Measurements from ENCODE around the gene SIPA1. TPM values are rescaled to one million over a fixed set of nuclear protein-coding genes. Genes with fewer than 3 reads are reported as not detected.

SIPA1 gene
- total RNA-seq, 1 experiment from 2014 or later = 65.4 TPM

GRCh38 chr11:65630215-65630614 lies 7.7 kb upstream of the SIPA1 start:
- TF ChIP-seq, protein P1, sequence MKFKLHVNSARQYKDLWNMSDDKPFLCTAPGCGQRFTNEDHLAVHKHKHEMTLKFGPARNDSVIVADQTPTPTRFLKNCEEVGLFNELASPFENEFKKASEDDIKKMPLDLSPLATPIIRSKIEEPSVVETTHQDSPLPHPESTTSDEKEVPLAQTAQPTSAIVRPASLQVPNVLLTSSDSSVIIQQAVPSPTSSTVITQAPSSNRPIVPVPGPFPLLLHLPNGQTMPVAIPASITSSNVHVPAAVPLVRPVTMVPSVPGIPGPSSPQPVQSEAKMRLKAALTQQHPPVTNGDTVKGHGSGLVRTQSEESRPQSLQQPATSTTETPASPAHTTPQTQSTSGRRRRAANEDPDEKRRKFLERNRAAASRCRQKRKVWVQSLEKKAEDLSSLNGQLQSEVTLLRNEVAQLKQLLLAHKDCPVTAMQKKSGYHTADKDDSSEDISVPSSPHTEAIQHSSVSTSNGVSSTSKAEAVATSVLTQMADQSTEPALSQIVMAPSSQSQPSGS (CRISPR knock-in tag; IDR thresholded peaks at IDR 0.05; ENCODE audit: borderline replicate concordance, low read depth) = no peak
- TF ChIP-seq E2F5 (CRISPR knock-in tag; IDR thresholded peaks at IDR 0.05) = no peak
- no peak for TF ChIP-seq CREB1 (CRISPR knock-in tag; IDR thresholded peaks at IDR 0.05)
- TF ChIP-seq, protein P2, sequence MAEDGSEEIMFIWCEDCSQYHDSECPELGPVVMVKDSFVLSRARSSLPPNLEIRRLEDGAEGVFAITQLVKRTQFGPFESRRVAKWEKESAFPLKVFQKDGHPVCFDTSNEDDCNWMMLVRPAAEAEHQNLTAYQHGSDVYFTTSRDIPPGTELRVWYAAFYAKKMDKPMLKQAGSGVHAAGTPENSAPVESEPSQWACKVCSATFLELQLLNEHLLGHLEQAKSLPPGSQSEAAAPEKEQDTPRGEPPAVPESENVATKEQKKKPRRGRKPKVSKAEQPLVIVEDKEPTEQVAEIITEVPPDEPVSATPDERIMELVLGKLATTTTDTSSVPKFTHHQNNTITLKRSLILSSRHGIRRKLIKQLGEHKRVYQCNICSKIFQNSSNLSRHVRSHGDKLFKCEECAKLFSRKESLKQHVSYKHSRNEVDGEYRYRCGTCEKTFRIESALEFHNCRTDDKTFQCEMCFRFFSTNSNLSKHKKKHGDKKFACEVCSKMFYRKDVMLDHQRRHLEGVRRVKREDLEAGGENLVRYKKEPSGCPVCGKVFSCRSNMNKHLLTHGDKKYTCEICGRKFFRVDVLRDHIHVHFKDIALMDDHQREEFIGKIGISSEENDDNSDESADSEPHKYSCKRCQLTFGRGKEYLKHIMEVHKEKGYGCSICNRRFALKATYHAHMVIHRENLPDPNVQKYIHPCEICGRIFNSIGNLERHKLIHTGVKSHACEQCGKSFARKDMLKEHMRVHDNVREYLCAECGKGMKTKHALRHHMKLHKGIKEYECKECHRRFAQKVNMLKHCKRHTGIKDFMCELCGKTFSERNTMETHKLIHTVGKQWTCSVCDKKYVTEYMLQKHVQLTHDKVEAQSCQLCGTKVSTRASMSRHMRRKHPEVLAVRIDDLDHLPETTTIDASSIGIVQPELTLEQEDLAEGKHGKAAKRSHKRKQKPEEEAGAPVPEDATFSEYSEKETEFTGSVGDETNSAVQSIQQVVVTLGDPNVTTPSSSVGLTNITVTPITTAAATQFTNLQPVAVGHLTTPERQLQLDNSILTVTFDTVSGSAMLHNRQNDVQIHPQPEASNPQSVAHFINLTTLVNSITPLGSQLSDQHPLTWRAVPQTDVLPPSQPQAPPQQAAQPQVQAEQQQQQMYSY (CRISPR knock-in tag; IDR thresholded peaks at IDR 0.05) = no peak
- no peak for TF ChIP-seq NFYB (CRISPR knock-in tag; conservative IDR thresholded peaks at IDR 0.05; ENCODE audit: low read depth)
- TF ChIP-seq FOXP1 (CRISPR knock-in tag; IDR thresholded peaks at IDR 0.05; ENCODE audit: borderline replicate concordance) = no peak
- TF ChIP-seq ZNF219 (CRISPR knock-in tag; IDR thresholded peaks at IDR 0.05; ENCODE audit: borderline replicate concordance) = no peak
- no peak for TF ChIP-seq ZNF396 (CRISPR knock-in tag; IDR thresholded peaks at IDR 0.05; ENCODE audit: borderline replicate concordance)
- TF ChIP-seq, protein P3, sequence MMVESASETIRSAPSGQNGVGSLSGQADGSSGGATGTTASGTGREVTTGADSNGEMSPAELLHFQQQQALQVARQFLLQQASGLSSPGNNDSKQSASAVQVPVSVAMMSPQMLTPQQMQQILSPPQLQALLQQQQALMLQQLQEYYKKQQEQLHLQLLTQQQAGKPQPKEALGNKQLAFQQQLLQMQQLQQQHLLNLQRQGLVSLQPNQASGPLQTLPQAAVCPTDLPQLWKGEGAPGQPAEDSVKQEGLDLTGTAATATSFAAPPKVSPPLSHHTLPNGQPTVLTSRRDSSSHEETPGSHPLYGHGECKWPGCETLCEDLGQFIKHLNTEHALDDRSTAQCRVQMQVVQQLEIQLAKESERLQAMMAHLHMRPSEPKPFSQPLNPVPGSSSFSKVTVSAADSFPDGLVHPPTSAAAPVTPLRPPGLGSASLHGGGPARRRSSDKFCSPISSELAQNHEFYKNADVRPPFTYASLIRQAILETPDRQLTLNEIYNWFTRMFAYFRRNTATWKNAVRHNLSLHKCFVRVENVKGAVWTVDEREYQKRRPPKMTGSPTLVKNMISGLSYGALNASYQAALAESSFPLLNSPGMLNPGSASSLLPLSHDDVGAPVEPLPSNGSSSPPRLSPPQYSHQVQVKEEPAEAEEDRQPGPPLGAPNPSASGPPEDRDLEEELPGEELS (CRISPR knock-in tag; IDR thresholded peaks at IDR 0.05) = no peak
- no peak for TF ChIP-seq MLX (CRISPR knock-in tag; IDR thresholded peaks at IDR 0.05)
- TF ChIP-seq, protein P4, sequence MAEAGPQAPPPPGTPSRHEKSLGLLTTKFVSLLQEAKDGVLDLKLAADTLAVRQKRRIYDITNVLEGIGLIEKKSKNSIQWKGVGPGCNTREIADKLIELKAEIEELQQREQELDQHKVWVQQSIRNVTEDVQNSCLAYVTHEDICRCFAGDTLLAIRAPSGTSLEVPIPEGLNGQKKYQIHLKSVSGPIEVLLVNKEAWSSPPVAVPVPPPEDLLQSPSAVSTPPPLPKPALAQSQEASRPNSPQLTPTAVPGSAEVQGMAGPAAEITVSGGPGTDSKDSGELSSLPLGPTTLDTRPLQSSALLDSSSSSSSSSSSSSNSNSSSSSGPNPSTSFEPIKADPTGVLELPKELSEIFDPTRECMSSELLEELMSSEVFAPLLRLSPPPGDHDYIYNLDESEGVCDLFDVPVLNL (CRISPR knock-in tag; IDR thresholded peaks at IDR 0.05; ENCODE audit: borderline replicate concordance, low read depth) = no peak
- TF ChIP-seq ZNF121 (CRISPR knock-in tag; IDR thresholded peaks at IDR 0.05) = no peak

DNA sequence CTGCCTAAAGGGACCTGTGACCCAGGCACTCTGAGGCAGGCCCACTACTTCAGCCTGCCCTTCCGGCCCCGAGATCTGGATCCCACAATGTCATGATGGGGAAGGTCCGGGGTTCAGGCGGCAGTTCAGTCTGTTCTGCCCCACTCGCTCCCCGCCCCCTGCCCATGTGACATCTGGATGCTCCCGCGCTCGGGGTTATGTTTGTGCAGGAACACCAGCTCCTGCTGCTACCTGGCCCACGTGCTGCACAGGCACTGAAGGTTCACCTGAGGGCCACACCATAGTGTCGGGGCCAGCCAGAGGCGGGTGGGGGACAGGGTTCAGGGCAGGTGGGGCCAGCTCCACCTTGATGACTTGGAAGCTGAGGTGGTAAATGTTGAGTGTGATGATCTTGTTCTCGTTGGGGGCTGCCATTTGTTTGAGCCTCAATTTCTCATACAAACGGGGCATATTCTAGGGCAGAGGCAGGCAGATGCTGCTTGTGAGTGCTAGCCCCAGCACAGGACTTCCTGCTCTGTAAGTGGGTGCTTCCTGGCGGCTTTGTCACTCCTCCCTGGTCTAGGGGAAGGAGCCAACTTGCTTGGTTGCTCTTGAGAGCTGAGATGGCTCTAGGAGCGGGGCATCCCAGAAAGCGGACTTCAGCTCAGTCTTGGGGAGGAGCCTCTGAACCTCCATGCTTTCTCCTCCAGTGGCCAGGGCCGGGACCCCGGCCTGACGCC lies 4.4 kb upstream of the SIPA1 start:
- Mint-ChIP-seq H3K27ac (no peak overlapping the region), H3K27me3 (ENCODE audit: low read depth) (no peaks in the 10 kb centered on the region), H3K4me1 (peaks cover 11% of the 10 kb centered on the region), H3K36me3 (peaks cover 18% of the 10 kb centered on the region), H3K4me3 (no peak overlapping the region), H3K9me3 (no peaks in the 10 kb centered on the region)
- CTCF ChIA-PET = interaction anchor here (1.4 kb wide), 1 partner anchor 8 kb away, joined by 3 read pairs; no protein-coding TSS in a partner anchor
- ATAC-seq (no peak), DNase-seq (ENCODE audit: low spot score) (no peak)
- POLR2A ChIA-PET = interaction anchor here (0.9 kb wide), 1 partner anchor 226 kb away, joined by 3 read pairs; the partner anchor contains the start of gene MUS81
- TF ChIP-seq NFATC4 (CRISPR knock-in tag; IDR thresholded peaks at IDR 0.05) = no peak
- no peak for TF ChIP-seq ELF4 (CRISPR knock-in tag; IDR thresholded peaks at IDR 0.05; ENCODE audit: low read depth)
- no peak for TF ChIP-seq ZNF263 (CRISPR knock-in tag; IDR thresholded peaks at IDR 0.05; ENCODE audit: low read depth)
- TF ChIP-seq HMGA2 (CRISPR knock-in tag; IDR thresholded peaks at IDR 0.05) = no peak
- no peak for TF ChIP-seq ZNF232 (CRISPR knock-in tag; IDR thresholded peaks at IDR 0.05)
- no peak for TF ChIP-seq ESRRA (CRISPR knock-in tag; IDR thresholded peaks at IDR 0.05; ENCODE audit: borderline replicate concordance)
- no peak for TF ChIP-seq ERG (CRISPR knock-in tag; IDR thresholded peaks at IDR 0.05)
- TF ChIP-seq SP1 (CRISPR knock-in tag; conservative IDR thresholded peaks at IDR 0.05) = no peak

More at GRCh38 chr11:65630215-65630614, 7.7 kb upstream of the SIPA1 start:
- Mint-ChIP-seq H3K4me1 (no peaks in the 10 kb centered on the region), H3K9me3 (no peaks in the 10 kb centered on the region), H3K27ac (no peak overlapping the region), H3K4me3 (no peak overlapping the region), H3K36me3 (peaks cover 23% of the 10 kb centered on the region), H3K27me3 (ENCODE audit: low read depth) (no peaks in the 10 kb centered on the region)
- CTCF ChIA-PET = no interaction called here
- no peak for ATAC-seq
- POLR2A ChIA-PET = no interaction called here
- DNase-seq (ENCODE audit: low spot score) = no peak

Measured in WTC11 (cell line).